HG02840 (cell line): ENCODE results near the gene INAFM2.

ENCODE experiments used
- ATAC-seq: cut with Tn5 transposase; IDR thresholded peaks from one replicate; pipeline ENCODE4 v1.9.1; 2021; ENCODE audit warnings: mild to moderate bottlenecking, moderate library complexity, moderate number of reproducible peaks; ENCODE audit not compliant: unreplicated experiment, low FRiP score

INAFM2 gene

GRCh38 chr15:40286794-40287193 lies 36.7 kb upstream of the INAFM2 start:
- ATAC-seq, result no peak

- no peak for ATAC-seq
These were observed 36.0 kb upstream of the INAFM2 start for GRCh38 chr15:40287505-40287904.

- no peak for ATAC-seq
These were observed 35.5 kb upstream of the INAFM2 start for GRCh38 chr15:40287968-40288367.

GRCh38 chr15:40289140-40289775 lies 34.2 kb upstream of the INAFM2 start:
- no peak for ATAC-seq

GRCh38 chr15:40290545-40290917 lies 33.0 kb upstream of the INAFM2 start:
- no peak for ATAC-seq

GRCh38 chr15:40290918-40291574 lies 32.4 kb upstream of the INAFM2 start:
- no peak for ATAC-seq

- no peak for ATAC-seq
These were observed 31.2 kb upstream of the INAFM2 start for GRCh38 chr15:40292246-40292645.

- no peak for ATAC-seq
These were observed 30.5 kb upstream of the INAFM2 start for GRCh38 chr15:40293006-40293405.

GRCh38 chr15:40293905-40294895 lies 29.3 kb upstream of the INAFM2 start:
- no peak for ATAC-seq

- ATAC-seq, result no peak
These were observed 28.2 kb upstream of the INAFM2 start for GRCh38 chr15:40295297-40295696.

GRCh38 chr15:40295877-40296560 lies 27.5 kb upstream of the INAFM2 start:
- no peak for ATAC-seq

GRCh38 chr15:40296561-40297230 lies 26.8 kb upstream of the INAFM2 start:
- no peak for ATAC-seq

- ATAC-seq, result no peak
These were observed 26.1 kb upstream of the INAFM2 start for GRCh38 chr15:40297356-40297755.

GRCh38 chr15:40298216-40298935 lies 25.1 kb upstream of the INAFM2 start:
- no peak for ATAC-seq

- no peak for ATAC-seq
These were observed 23.1 kb upstream of the INAFM2 start for GRCh38 chr15:40300367-40300766.

- no peak for ATAC-seq
These were observed 22.7 kb upstream of the INAFM2 start for GRCh38 chr15:40300771-40301170.

GRCh38 chr15:40301467-40302179 lies 21.9 kb upstream of the INAFM2 start:
- ATAC-seq, result no peak

GRCh38 chr15:40302288-40302886 lies 21.1 kb upstream of the INAFM2 start:
- ATAC-seq, result no peak
